ENCODE measurements around the gene IAH1. TPM values are rescaled to one million over a fixed set of nuclear protein-coding genes. Genes with fewer than 3 reads are reported as not detected.

Gene IAH1
- total and polyA plus RNA-seq, 9 of the 15 experiments (the other 6 are each of a cell fraction or from before 2014, with no cell fraction given) = 0.04 to 19.3 (median 0.36) TPM; not detected in 3

DNA sequence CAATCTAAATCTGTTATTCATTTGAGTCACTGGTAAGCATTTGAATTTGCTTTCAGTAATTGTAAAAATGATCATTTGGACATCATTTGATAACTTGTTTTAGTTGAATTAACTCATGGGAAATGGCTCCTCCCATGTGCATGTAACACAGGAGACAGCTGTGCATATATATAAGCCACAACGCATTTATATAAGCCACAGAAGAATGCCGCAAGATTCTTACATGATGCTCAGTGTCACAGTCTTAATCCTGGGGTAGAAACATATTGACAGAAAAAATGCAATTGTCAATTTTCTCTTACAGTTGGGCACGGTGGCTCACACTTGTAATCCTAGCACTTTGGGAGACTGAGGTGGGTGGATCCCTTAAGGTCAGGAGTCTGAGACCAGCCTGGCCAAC lies 13.3 kb upstream of the IAH1 start:
- H3K79me2 ChIP-seq (ENCODE audit: control insufficient read depth, insufficient read depth, low read length) = no peaks in the 10 kb centered on the region
- H2AFZ ChIP-seq (ENCODE audit: low read depth, low read length) = no peak overlapping the region
- H3K9me3 ChIP-seq (replicated peaks; ENCODE audit: control insufficient read depth, insufficient read depth, low read depth, low read length) = no peaks in the 10 kb centered on the region
- H3K9me1 ChIP-seq (ENCODE audit: control insufficient read depth, insufficient read depth, low read length) = no peaks in the 10 kb centered on the region
- DNase-seq (ENCODE audit: extremely low read depth in 1 of 4, low spot score in 3 of 4) (no peak), FAIRE-seq (no peak), ATAC-seq (no peak)
- no peak overlapping the region for H3K4me2 ChIP-seq (ENCODE audit: insufficient read depth, low read length)
- BruUV-seq (replicated peaks) = no TSS peak
- no peaks in the 10 kb centered on the region for H4K20me1 ChIP-seq (replicated peaks; ENCODE audit: control insufficient read depth, insufficient read depth, low read length)
- ChIA-PET POLR2A (no interaction called here), CTCF (ENCODE audit: low intra/inter-chr PET ratio) (no interaction called here)
- in situ Hi-C loops (cut with MboI) (no loop called here), intact Hi-C loops (cut with micrococcal nuclease) (no loop called here)
- H3K4me1 ChIP-seq (replicated peaks in 1 of 2; ENCODE audit: control insufficient read depth in 2 of 2, insufficient read depth in 2 of 2, low read length in 2 of 2) = peaks cover 0 to 2% of the 10 kb centered on the region in 2 experiments; a peak in 1 of 5 replicates
- H3K9ac ChIP-seq (ENCODE audit: insufficient read depth in 1 of 2, low read depth in 2 of 2, low read length in 2 of 2) = no peak overlapping the region
- 90% methylated on average over 3 of the region's 3 CpGs for WGBS (ENCODE audit: insufficient coverage, low coverage, missing lambda C conversion rate)
- H3K4me3 ChIP-seq = no peak overlapping the region
- TF ChIP-seq NEUROD1 (IDR thresholded peaks at IDR 0.05; ENCODE audit: borderline replicate concordance, low read depth, low read length, partially characterized antibody) = no peak
- TF ChIP-seq, protein P1, sequence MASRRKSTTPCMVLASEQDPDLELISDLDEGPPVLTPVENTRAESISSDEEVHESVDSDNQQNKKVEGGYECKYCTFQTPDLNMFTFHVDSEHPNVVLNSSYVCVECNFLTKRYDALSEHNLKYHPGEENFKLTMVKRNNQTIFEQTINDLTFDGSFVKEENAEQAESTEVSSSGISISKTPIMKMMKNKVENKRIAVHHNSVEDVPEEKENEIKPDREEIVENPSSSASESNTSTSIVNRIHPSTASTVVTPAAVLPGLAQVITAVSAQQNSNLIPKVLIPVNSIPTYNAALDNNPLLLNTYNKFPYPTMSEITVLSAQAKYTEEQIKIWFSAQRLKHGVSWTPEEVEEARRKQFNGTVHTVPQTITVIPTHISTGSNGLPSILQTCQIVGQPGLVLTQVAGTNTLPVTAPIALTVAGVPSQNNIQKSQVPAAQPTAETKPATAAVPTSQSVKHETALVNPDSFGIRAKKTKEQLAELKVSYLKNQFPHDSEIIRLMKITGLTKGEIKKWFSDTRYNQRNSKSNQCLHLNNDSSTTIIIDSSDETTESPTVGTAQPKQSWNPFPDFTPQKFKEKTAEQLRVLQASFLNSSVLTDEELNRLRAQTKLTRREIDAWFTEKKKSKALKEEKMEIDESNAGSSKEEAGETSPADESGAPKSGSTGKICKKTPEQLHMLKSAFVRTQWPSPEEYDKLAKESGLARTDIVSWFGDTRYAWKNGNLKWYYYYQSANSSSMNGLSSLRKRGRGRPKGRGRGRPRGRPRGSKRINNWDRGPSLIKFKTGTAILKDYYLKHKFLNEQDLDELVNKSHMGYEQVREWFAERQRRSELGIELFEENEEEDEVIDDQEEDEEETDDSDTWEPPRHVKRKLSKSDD (conservative IDR thresholded peaks at IDR 0.05; ENCODE audit: low read length) = no peak
- no peak for TF ChIP-seq ZC3H8 (IDR thresholded peaks at IDR 0.05)
- TF ChIP-seq TBL1XR1 (IDR thresholded peaks at IDR 0.05; ENCODE audit: low read length in 2 of 2) = no peak
- TF ChIP-seq FIP1L1 (IDR thresholded peaks at IDR 0.05; ENCODE audit: low read depth, low read length, poor library complexity, severe bottlenecking) = no peak
- no peak for TF ChIP-seq TFAM (CRISPR knock-in tag; conservative IDR thresholded peaks at IDR 0.05)
- no peak for TF ChIP-seq SMAD4 (CRISPR knock-in tag; conservative IDR thresholded peaks at IDR 0.05)
- no peak for TF ChIP-seq CAMTA2 (CRISPR knock-in tag; conservative IDR thresholded peaks at IDR 0.05)
- no peaks in the 10 kb centered on the region for H3K27me3 ChIP-seq (ENCODE audit: control insufficient read depth in 2 of 2, insufficient read depth in 2 of 2, low read length in 2 of 2)
- H3K36me3 ChIP-seq (ENCODE audit: control insufficient read depth, insufficient read depth, low read length) = peaks cover 73% of the 10 kb centered on the region
- no peak overlapping the region for H3K27ac ChIP-seq (ENCODE audit: extremely low read depth, low read depth, low read length)

All from K562 (cell line).